Measurements from ENCODE around the gene NREP. TPM values are rescaled to one million over a fixed set of nuclear protein-coding genes. Genes with fewer than 3 reads are reported as not detected.
"Not testable (repeated sequence)": the region's sequence is repeated elsewhere in the genome, so short reads cannot be mapped to it uniquely, and the experiment has no call there.

The NREP gene
- total and polyA plus RNA-seq, 7 donors = 4.7 to 15.1 (median 5.5) TPM

- Histone ChIP-seq H3K27ac (no peak overlapping the region), H3K27me3 (ENCODE audit: insufficient read depth in 3 of 3, low read length in 2 of 3) (no peaks in the 10 kb centered on the region), H3K4me1 (no peaks in the 10 kb centered on the region), H3K4me3 (no peak overlapping the region), H3K9me3 (no peaks in the 10 kb centered on the region), H3K36me3 (ENCODE audit: insufficient read depth in 1 of 2, low read depth in 1 of 2) (no peaks in the 10 kb centered on the region)
- ATAC-seq (no peak), DNase-seq (no peak)
- 86 to 95% (median 90%) methylated on average over 2 of the region's 2 CpGs for WGBS, 3 donors
- TF ChIP-seq, protein P1, sequence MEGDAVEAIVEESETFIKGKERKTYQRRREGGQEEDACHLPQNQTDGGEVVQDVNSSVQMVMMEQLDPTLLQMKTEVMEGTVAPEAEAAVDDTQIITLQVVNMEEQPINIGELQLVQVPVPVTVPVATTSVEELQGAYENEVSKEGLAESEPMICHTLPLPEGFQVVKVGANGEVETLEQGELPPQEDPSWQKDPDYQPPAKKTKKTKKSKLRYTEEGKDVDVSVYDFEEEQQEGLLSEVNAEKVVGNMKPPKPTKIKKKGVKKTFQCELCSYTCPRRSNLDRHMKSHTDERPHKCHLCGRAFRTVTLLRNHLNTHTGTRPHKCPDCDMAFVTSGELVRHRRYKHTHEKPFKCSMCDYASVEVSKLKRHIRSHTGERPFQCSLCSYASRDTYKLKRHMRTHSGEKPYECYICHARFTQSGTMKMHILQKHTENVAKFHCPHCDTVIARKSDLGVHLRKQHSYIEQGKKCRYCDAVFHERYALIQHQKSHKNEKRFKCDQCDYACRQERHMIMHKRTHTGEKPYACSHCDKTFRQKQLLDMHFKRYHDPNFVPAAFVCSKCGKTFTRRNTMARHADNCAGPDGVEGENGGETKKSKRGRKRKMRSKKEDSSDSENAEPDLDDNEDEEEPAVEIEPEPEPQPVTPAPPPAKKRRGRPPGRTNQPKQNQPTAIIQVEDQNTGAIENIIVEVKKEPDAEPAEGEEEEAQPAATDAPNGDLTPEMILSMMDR (IDR thresholded peaks at IDR 0.05) = no peak
- intact Hi-C loops (cut with DNase I) = no loop called here
Measured at GRCh38 chr5:111720333-111720890, 36.6 kb downstream of the NREP start.

DNA sequence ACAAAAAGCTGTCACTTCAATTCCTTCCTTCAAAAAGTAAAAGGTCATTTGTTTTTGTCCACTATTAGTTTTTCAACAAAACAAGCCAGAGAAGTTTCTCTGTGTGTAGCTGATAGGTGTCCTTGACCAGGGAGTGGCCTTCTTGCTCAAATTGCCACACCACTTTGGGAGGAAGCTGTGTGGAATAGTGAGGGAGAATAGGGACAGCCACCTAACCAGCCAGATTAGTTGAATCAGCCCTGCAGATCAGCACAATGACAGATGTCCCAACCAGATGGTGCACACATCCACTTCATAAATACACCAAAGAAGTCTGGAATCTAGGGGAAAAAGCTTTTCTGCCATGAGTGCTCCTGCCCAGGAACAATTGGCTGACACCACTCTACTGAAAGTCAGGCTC, 37.2 kb downstream of the NREP start:
- no peaks in the 10 kb centered on the region for H3K9me3 ChIP-seq
- H3K4me3 ChIP-seq = no peak overlapping the region
- H3K36me3 ChIP-seq (ENCODE audit: insufficient read depth in 1 of 2, low read depth in 1 of 2) = no peaks in the 10 kb centered on the region
- intact Hi-C loops (cut with DNase I) = no loop called here
- H3K27me3 ChIP-seq (ENCODE audit: insufficient read depth in 3 of 3, low read length in 2 of 3) = no peaks in the 10 kb centered on the region
- TF ChIP-seq, protein P1 (IDR thresholded peaks at IDR 0.05) = no peak
- H3K27ac ChIP-seq = no peak overlapping the region
- ATAC-seq (no peak), DNase-seq (no peak)
- H3K4me1 ChIP-seq = no peaks in the 10 kb centered on the region

GRCh38 chr5:111716789-111717188, 40.2 kb downstream of the NREP start:
- H3K4me3 ChIP-seq; H3K36me3 ChIP-seq (ENCODE audit: insufficient read depth in 1 of 2, low read depth in 1 of 2); H3K4me1 ChIP-seq; H3K9me3 ChIP-seq; H3K27me3 ChIP-seq (ENCODE audit: insufficient read depth in 3 of 3, low read length in 2 of 3); H3K27ac ChIP-seq; DNase-seq; intact Hi-C loops (cut with DNase I); ATAC-seq: not testable (repeated sequence)
- 97 to 99% (median 98%) methylated on average over 3 of the region's 3 CpGs for WGBS, 3 donors

DNA sequence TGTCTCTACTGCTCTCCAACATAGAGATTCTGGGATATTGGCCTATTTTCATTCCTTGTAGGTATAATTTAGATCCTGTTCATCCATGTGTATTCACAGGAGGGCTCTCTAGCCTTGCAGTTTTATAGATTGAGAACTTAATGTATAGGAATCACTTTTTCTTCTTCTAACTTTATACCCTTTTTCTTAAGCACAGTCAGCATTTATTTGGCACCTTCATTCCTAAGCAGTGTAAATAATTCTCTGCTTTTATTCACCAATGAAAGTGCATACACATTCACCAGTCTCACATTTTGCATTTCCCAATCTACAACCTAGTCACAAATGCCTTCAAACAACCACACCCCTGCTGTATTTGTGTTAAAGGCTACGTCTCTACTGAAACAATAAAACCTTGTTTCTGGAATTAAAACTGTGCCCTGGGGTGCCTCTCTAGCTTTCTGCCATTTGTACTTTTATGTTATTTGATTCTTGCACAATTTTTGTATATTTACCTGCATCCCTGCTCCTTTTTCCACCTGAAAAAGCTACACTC, 49.3 kb downstream of the NREP start:
- Histone ChIP-seq H3K27ac (no peak overlapping the region), H3K4me3 (no peak overlapping the region), H3K36me3 (ENCODE audit: insufficient read depth in 1 of 2, low read depth in 1 of 2) (no peaks in the 10 kb centered on the region), H3K9me3 (no peaks in the 10 kb centered on the region), H3K4me1 (no peaks in the 10 kb centered on the region), H3K27me3 (ENCODE audit: insufficient read depth in 3 of 3, low read length in 2 of 3) (no peaks in the 10 kb centered on the region)
- DNase-seq = no peak
- intact Hi-C loops (cut with DNase I) = no loop called here
- ATAC-seq = no peak
- TF ChIP-seq, protein P1 (IDR thresholded peaks at IDR 0.05) = no peak
- WGBS, 3 donors = 66 to 80% (median 76%) methylated on average over 1 of the region's 1 CpG

GRCh38 chr5:111706345-111706744, 50.6 kb downstream of the NREP start:
- Histone ChIP-seq H3K9me3 (no peaks in the 10 kb centered on the region), H3K27me3 (ENCODE audit: insufficient read depth in 3 of 3, low read length in 2 of 3) (no peaks in the 10 kb centered on the region), H3K27ac (no peak overlapping the region), H3K36me3 (ENCODE audit: insufficient read depth in 1 of 2, low read depth in 1 of 2) (no peaks in the 10 kb centered on the region), H3K4me1 (no peaks in the 10 kb centered on the region), H3K4me3 (no peak overlapping the region)
- intact Hi-C loops (cut with DNase I) = no loop called here
- 28 to 45% (median 38%) methylated on average over 4 of the region's 4 CpGs for WGBS, 3 donors
- DNase-seq (no peak), ATAC-seq (no peak)
- TF ChIP-seq, protein P1 (IDR thresholded peaks at IDR 0.05) = no peak
